ENCODE data around the gene ILKAP.

- TF ChIP-seq CTCF (IDR thresholded peaks at IDR 0.05), result no peak
- no peak for TF ChIP-seq REST (IDR thresholded peaks at IDR 0.05; ENCODE audit: insufficient read depth in 1 of 2, low read depth in 2 of 2, low read length in 1 of 2)
Measured at GRCh38 chr2:238236571-238236970, 33.1 kb upstream of the ILKAP start.

Data from Panc1 (cell line).